Astrocyte (in vitro differentiated cells and primary cell): ENCODE measurements around the gene SLC15A1. TPM values are rescaled to one million over a fixed set of nuclear protein-coding genes. Genes with fewer than 3 reads are reported as not detected.

Experiments used
- DNase-seq: peaks from one replicate; pipeline ENCODE4 v3.0.0-alpha.2; 2010; ENCODE audit warnings: low read depth
- FAIRE-seq: peaks from 2 replicates; lab custom pipeline; 2011; peaks lifted over from hg19 to GRCh38; lab: Jason Lieb, UNC
- H2AFZ ChIP-seq: 2 replicates; pipeline ENCODE4 v1.6.0; 2012; ENCODE audit warnings: low read depth, low read length, inconsistent platforms
- H3K27ac ChIP-seq: 2 replicates; pipeline ENCODE4 v1.5.1; 2011; ENCODE audit warnings: low read depth, low read length, inconsistent platforms
- H3K27me3 ChIP-seq: 2 replicates; pipeline ENCODE4 v1.6.0; 2011; ENCODE audit warnings: low read length, inconsistent platforms; ENCODE audit not compliant: insufficient read depth
- H3K36me3 ChIP-seq: 2 replicates; pipeline ENCODE4 v1.5.1; 2011; ENCODE audit warnings: low read length, inconsistent platforms; ENCODE audit not compliant: insufficient read depth
- H3K4me1 ChIP-seq: 2 replicates; pipeline ENCODE4 v1.5.1; 2011; ENCODE audit warnings: low read length, inconsistent platforms; ENCODE audit not compliant: insufficient read depth
- H3K4me2 ChIP-seq: 2 replicates; pipeline ENCODE4 v1.6.0; 2012; ENCODE audit warnings: low read length, inconsistent platforms
- H3K4me3 ChIP-seq: 2 replicates; pipeline ENCODE4 v1.5.1; 2011; ENCODE audit warnings: low read depth, mild to moderate bottlenecking, low read length, inconsistent platforms; ENCODE audit not compliant: insufficient read depth
- H3K79me2 ChIP-seq: 2 replicates; pipeline ENCODE4 v1.6.0; 2012; ENCODE audit warnings: mild to moderate bottlenecking, low read length, inconsistent platforms; ENCODE audit not compliant: insufficient read depth
- H3K9ac ChIP-seq: 2 replicates; pipeline ENCODE4 v1.6.0; 2012; ENCODE audit warnings: mild to moderate bottlenecking, low read length, inconsistent platforms
- H3K9me3 ChIP-seq: 2 replicates; pipeline ENCODE4 v1.5.1; 2012; ENCODE audit warnings: low read depth, mild to moderate bottlenecking, low read length, inconsistent platforms; ENCODE audit not compliant: insufficient read depth
- H4K20me1 ChIP-seq: 2 replicates; pipeline ENCODE4 v1.6.0; 2012; ENCODE audit warnings: low read length, inconsistent platforms; ENCODE audit not compliant: insufficient read depth
- H3K27ac Mint-ChIP-seq: one replicate; pipeline ENCODE4 v1.8.0; 2021; ENCODE audit warnings: mild to moderate bottlenecking, mixed read lengths; ENCODE audit not compliant: unreplicated experiment
- H3K27me3 Mint-ChIP-seq: one replicate; pipeline ENCODE4 v1.8.0; 2021; ENCODE audit warnings: low read depth, mixed read lengths; ENCODE audit not compliant: unreplicated experiment
- H3K36me3 Mint-ChIP-seq: one replicate; pipeline ENCODE4 v1.8.0; 2021; ENCODE audit warnings: low read depth, mixed read lengths; ENCODE audit not compliant: unreplicated experiment
- H3K4me1 Mint-ChIP-seq: one replicate; pipeline ENCODE4 v1.8.0; 2021; ENCODE audit warnings: low read depth, mixed read lengths; ENCODE audit not compliant: unreplicated experiment
- H3K4me3 Mint-ChIP-seq: one replicate; pipeline ENCODE4 v1.8.0; 2021; ENCODE audit warnings: mild to moderate bottlenecking, moderate library complexity, mixed read lengths; ENCODE audit not compliant: unreplicated experiment
- H3K9me3 Mint-ChIP-seq: one replicate; pipeline ENCODE4 v1.8.0; 2021; ENCODE audit warnings: mild to moderate bottlenecking, mixed read lengths; ENCODE audit not compliant: unreplicated experiment
- EZH2 ChIP-seq: IDR thresholded peaks from 2 replicates; pipeline ENCODE4 v1.6.1; 2012; ENCODE audit warnings: mild to moderate bottlenecking, low read length, inconsistent platforms; ENCODE audit not compliant: insufficient read depth
- total RNA-seq: library from RNA; stranded (reverse); gene quantifications from 2 replicates; pipeline ENCODE4 v1.2.1, GENCODE V29; 2021
- TF ChIP-seq, protein P1 (sequence below): IDR thresholded peaks from 2 replicates; pipeline ENCODE4 v1.5.1; 2011; ENCODE audit warnings: low read depth, mild to moderate bottlenecking, inconsistent platforms, low read length, moderate library complexity; ENCODE audit not compliant: insufficient read depth

The SLC15A1 gene
- total RNA-seq, 1 donor from 2014 or later, result not detected

DNA sequence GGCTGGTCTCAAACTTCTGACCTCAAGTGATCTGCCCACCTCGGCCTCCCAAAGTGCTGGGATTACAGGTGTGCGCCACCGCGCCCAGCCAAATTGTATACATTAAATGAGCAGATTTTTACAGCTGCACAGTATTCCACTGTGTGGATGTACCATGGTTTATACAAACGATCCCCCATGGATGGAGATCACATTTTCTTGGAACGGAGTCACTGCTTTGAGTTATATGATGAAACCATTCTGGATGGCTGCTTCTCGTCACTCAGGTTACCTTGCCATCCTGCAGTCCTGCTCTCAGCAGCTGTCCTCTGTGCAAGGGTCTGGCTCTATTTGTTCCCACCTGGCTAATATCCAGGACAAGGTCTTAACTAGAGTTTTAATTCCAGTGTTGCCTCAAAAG, 39.1 kb upstream of the SLC15A1 start:
- TF ChIP-seq EZH2, result no peak
- TF ChIP-seq, protein P1, sequence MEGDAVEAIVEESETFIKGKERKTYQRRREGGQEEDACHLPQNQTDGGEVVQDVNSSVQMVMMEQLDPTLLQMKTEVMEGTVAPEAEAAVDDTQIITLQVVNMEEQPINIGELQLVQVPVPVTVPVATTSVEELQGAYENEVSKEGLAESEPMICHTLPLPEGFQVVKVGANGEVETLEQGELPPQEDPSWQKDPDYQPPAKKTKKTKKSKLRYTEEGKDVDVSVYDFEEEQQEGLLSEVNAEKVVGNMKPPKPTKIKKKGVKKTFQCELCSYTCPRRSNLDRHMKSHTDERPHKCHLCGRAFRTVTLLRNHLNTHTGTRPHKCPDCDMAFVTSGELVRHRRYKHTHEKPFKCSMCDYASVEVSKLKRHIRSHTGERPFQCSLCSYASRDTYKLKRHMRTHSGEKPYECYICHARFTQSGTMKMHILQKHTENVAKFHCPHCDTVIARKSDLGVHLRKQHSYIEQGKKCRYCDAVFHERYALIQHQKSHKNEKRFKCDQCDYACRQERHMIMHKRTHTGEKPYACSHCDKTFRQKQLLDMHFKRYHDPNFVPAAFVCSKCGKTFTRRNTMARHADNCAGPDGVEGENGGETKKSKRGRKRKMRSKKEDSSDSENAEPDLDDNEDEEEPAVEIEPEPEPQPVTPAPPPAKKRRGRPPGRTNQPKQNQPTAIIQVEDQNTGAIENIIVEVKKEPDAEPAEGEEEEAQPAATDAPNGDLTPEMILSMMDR, result no peak
- Mint-ChIP-seq H3K27me3 (peaks cover 19% of the 10 kb centered on the region), H3K4me1 (no peaks in the 10 kb centered on the region), H3K4me3 (no peak overlapping the region), H3K9me3 (peaks cover 4% of the 10 kb centered on the region), H3K36me3 (peaks cover 24% of the 10 kb centered on the region), H3K27ac (peak overlapping the region; percentile 75)
- FAIRE-seq (no peak), DNase-seq (no peak)
- Histone ChIP-seq H3K4me1 (no peaks in the 10 kb centered on the region), H3K27me3 (peaks cover 2% of the 10 kb centered on the region), H3K36me3 (peaks cover 3% of the 10 kb centered on the region), H2AFZ (no peak overlapping the region), H3K9ac (no peak overlapping the region), H3K9me3 (no peaks in the 10 kb centered on the region), H3K79me2 (no peaks in the 10 kb centered on the region), H4K20me1 (no peaks in the 10 kb centered on the region), H3K4me3 (no peak overlapping the region), H3K27ac (no peak overlapping the region), H3K4me2 (no peak overlapping the region)

DNA sequence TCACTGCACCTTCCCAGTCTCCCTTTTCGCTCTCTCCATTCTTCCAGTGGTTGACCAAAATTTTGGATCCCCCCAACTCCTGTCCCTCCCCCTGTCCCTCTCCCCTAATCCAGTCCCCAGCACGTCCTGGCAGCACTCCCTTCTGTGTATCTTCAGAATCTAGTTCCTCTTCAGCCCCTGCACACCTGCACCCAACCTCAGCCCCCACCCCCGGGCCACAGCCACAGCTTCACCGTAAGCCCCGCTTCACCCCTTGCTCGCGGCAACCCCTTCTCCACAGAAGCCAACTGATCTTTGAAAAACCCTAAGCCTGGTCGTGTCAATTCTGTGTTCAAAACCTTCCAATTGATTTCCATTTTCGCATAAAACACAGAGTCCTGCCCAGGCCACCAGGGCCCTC, 35.5 kb upstream of the SLC15A1 start:
- Mint-ChIP-seq H3K27ac (no peak overlapping the region), H3K9me3 (peaks cover 4% of the 10 kb centered on the region), H3K27me3 (peaks cover 33% of the 10 kb centered on the region), H3K4me1 (no peaks in the 10 kb centered on the region), H3K36me3 (peaks cover 7% of the 10 kb centered on the region), H3K4me3 (no peak overlapping the region)
- no peaks in the 10 kb centered on the region for H3K9me3 ChIP-seq
- DNase-seq, result no peak
- H3K27me3 ChIP-seq, result peaks cover 6% of the 10 kb centered on the region
- no peaks in the 10 kb centered on the region for H3K79me2 ChIP-seq
- no peak overlapping the region for H3K9ac ChIP-seq
- H3K4me3 ChIP-seq, result no peak overlapping the region
- no peaks in the 10 kb centered on the region for H3K36me3 ChIP-seq
- H3K4me2 ChIP-seq, result no peak overlapping the region
- no peaks in the 10 kb centered on the region for H3K4me1 ChIP-seq
- FAIRE-seq, result no peak
- no peak overlapping the region for H3K27ac ChIP-seq
- no peaks in the 10 kb centered on the region for H4K20me1 ChIP-seq
- no peak overlapping the region for H2AFZ ChIP-seq
- TF ChIP-seq, protein P1, result no peak
- no peak for TF ChIP-seq EZH2

DNA sequence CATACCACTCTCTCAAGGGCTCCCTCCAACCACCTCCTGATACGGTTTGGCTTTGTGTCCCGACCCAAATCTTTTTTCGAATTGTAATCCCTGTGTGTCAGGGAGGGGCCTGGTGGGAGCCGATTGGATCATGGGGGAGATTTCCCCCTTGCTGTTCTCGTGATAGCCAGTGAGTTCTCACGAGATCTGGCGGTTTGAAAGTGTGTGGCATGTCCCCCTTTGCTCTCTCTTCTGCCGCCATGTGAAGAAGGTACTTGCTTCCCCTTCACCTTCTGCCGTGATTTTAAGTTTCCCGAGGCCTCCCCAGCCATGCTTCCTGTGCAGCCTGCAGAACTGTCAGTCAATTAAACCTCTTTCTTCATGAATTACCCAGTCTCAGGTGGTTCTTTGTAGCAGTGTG, 34.7 kb upstream of the SLC15A1 start:
- peaks cover 4% of the 10 kb centered on the region for H3K9me3 Mint-ChIP-seq
- Histone ChIP-seq H3K36me3 (no peaks in the 10 kb centered on the region), H3K4me3 (no peak overlapping the region), H3K79me2 (no peaks in the 10 kb centered on the region), H3K9ac (no peak overlapping the region), H2AFZ (no peak overlapping the region), H3K9me3 (no peaks in the 10 kb centered on the region), H3K27me3 (peaks cover 6% of the 10 kb centered on the region), H4K20me1 (no peaks in the 10 kb centered on the region), H3K4me2 (no peak overlapping the region), H3K4me1 (no peaks in the 10 kb centered on the region), H3K27ac (no peak overlapping the region)
- no peak for DNase-seq
- TF ChIP-seq EZH2, result no peak
- TF ChIP-seq, protein P1, result no peak
- H3K36me3 Mint-ChIP-seq, result peaks cover 3% of the 10 kb centered on the region
- no peaks in the 10 kb centered on the region for H3K4me1 Mint-ChIP-seq
- no peak for FAIRE-seq
- H3K4me3 Mint-ChIP-seq, result no peak overlapping the region
- H3K27me3 Mint-ChIP-seq, result peaks cover 38% of the 10 kb centered on the region
- no peak overlapping the region for H3K27ac Mint-ChIP-seq
